GM21526 (cell line): ENCODE measurements around the gene XIAP.
"Not testable (repeated sequence)": the region's sequence is repeated elsewhere in the genome, so short reads cannot be mapped to it uniquely, and the experiment has no call there.

Source experiments
- ATAC-seq: cut with Tn5 transposase; IDR thresholded peaks from one replicate; pipeline ENCODE4 v1.9.1; 2021; ENCODE audit warnings: moderate library complexity; ENCODE audit not compliant: unreplicated experiment, low FRiP score

The XIAP gene

DNA sequence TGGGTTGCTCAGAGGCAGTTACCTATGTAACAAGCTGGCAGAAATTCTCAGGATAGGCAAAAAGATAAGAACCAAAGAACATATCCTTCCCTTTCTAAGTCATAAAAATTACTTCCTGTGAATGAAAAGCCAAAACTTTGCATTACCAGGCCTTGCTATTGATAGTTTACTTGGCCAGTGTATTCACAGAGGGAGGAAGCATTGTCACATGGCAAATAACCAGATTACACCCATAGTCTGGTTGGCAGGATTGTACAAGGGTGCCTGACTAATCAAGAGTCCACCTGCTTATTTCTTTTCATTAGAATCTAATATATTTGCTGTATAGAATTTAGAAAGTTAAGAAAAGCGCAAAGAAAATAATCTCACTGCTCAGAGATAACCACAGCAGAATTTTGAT lies 14.1 kb downstream of the XIAP start:
- no peak for ATAC-seq

DNA sequence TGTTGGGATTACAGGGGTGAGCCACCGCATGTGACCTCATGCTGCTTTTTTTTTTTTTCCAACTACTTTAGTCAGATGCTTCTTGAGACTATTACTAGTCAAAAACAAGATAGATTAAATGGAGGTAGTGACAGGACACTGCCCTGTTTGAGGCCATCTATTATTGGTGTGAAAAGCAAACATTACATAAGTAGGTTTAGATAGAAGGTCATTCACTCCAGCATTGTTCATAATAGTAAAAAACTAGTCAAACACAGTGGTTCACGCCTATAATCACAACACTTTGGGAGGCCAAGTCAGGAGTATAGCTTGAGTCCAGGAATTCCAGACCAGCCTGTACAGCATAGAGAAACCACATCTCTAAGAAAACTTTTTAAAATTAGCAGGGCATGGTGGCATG lies 16.3 kb downstream of the XIAP start:
- no peak for ATAC-seq

- no peak for ATAC-seq
These were observed 17.0 kb downstream of the XIAP start for GRCh38 chrX:123876844-123877243.

GRCh38 chrX:123878252-123878721 lies 18.4 kb downstream of the XIAP start:
- peak; percentile 70 for ATAC-seq

DNA sequence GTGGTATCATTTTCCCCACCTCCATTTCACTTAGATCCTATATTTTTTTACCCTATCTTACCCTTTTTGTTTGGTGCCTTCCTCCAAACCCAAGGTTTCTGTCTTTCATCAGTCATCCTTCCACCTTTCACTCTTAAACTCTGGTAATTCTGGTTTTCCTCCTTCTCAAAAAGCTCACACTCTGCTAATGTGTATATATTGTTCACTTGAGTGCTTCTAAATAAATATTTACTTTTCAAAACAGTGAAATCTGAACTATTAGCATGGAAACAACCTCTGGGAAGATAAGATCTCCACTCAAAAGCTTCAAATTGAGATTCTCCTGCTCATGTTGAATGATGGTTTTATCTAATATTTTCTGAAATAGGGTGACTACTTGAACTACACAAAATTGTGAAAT lies 21.5 kb downstream of the XIAP start:
- ATAC-seq: no peak

GRCh38 chrX:123882391-123882790 lies 22.5 kb downstream of the XIAP start:
- no peak for ATAC-seq

- peak; percentile 53 for ATAC-seq
These were observed 25.1 kb downstream of the XIAP start for GRCh38 chrX:123884809-123885408.

GRCh38 chrX:123899701-123900100 lies 39.8 kb downstream of the XIAP start:
- ATAC-seq: no peak

- not testable (repeated sequence) for ATAC-seq
These were observed 43.4 kb downstream of the XIAP start for GRCh38 chrX:123903261-123903660.

DNA sequence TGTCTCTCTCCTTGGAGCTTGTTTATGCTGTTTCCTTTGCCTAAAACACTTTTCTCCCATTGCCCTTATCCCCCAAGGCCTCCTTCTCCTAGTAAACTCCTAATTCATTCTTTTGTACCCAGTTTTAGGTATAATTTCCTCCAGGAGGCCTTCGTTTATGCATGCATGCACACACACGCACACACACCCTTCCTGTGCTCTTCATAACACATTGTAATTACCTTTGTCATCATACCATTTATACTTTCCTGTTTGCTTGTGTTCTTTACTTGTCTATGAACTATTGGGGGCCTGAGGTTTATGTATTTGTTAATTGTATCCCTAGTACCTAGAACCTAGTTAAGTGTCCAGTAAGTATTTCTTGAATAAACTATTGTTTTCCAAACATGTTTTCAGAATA lies 45.5 kb downstream of the XIAP start:
- no peak for ATAC-seq

- no peak for ATAC-seq
These were observed 46.9 kb downstream of the XIAP start for GRCh38 chrX:123906557-123907316.

DNA sequence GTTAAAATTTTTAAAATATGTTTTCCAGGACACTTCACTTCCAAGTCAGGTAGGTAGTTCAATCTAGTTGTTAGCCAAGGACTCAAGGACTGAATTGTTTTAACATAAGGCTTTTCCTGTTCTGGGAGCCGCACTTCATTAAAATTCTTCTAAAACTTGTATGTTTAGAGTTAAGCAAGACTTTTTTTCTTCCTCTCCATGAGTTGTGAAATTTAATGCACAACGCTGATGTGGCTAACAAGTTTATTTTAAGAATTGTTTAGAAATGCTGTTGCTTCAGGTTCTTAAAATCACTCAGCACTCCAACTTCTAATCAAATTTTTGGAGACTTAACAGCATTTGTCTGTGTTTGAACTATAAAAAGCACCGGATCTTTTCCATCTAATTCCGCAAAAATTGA lies 49.7 kb downstream of the XIAP start:
- no peak for ATAC-seq

- no peak for ATAC-seq
These were observed 57.2 kb downstream of the XIAP start for GRCh38 chrX:123917069-123917468.

- ATAC-seq: no peak
These were observed 58.4 kb downstream of the XIAP start for GRCh38 chrX:123918106-123918721.

- ATAC-seq: no peak
These were observed 60.4 kb downstream of the XIAP start for GRCh38 chrX:123920105-123920785.

DNA sequence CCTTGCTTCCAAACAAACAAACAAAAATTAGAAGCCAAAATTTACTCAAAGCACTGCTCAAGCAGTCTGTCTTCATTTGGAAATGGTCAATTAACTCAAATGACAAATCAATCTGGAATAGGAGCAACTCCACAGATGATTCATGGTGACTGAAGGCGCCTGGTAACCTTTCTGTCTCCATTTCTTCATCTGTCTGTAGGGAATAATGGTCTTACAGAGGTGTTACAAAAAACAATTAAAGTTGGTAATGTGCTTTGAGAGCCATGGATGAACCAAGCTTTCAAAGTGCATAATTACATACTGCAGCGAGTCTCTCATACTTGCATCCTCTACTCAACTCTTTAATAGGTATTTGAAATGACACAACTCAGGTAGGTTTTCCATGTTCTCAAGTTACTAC lies 63.4 kb downstream of the XIAP start:
- no peak for ATAC-seq

DNA sequence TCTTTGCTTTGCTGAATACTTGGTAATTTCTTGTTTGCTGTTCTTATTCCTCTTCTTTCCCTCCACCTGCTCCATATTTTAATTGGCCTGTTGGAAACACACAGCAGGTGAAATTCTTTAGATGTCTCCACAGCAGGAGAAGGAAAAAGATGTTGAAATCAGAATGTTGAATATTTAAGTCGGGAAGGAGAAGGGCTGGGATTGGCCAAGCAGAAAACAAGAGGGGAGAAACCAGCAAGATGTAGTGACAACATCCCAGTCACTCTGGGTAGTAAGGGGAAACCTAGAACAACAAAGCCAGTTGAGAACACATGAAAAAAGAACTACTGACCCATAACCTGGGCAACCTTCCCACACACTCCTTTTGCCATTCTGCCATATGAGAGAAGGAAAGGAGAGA lies 64.3 kb downstream of the XIAP start:
- no peak for ATAC-seq

- no peak for ATAC-seq
These were observed 68.0 kb downstream of the XIAP start for GRCh38 chrX:123927845-123928244.

DNA sequence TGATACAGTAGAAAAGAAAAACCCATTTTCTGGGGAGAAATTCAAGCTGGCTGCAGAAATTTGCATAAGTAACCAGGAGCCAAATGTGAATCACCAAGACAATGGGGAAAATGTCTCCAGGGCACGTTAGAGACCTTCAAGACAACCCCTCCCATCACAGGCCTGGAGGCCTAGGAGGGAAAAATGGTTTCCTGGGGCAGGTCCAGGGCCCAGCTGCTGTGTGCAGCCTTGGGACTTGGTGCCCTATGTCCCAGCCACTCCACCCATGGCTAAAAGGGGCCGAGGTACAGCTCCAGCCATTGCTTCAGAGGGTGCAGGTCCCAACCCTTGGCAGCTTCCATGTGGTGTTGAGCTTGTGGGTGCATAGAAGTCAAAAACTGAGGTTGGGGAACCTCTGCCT lies 72.2 kb downstream of the XIAP start:
- not testable (repeated sequence) for ATAC-seq

DNA sequence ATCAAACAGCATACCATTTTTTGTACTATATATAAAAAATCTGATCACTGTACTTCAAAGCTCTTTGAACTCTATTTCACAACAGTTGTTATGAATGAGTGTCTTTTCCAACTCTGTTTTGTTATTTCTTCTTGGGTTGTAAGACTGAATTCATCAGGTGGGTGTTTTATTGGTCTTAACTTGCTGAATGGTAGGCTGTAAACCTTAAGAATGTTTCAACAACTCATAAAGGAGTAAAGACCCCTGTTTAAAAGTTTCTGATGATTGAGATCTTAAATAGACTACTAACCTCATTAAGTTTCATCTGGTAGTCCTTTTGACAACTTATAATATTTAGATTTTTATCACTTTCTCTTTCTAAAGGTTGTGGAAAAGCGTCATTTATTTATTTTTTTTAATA lies 83.2 kb downstream of the XIAP start:
- ATAC-seq: no peak

- no peak for ATAC-seq
These were observed 83.6 kb downstream of the XIAP start for GRCh38 chrX:123943488-123943887.
